Choroid plexus epithelial cell (primary cell): Measurements from ENCODE around the gene DHX8.

Source experiments
- DNase-seq: peaks from one replicate; pipeline ENCODE4 v3.0.0-alpha.2; 2010; ENCODE audit warnings: low read depth
- H3K4me3 ChIP-seq: 2 replicates; pipeline ENCODE4 v1.5.1; 2011; ENCODE audit warnings: low read depth, mild to moderate bottlenecking, control low read depth, low read length, moderate library complexity
- TF ChIP-seq, protein P1 (sequence below): conservative IDR thresholded peaks from 2 replicates; pipeline ENCODE4 v1.5.1; 2011; ENCODE audit warnings: low read depth, mild to moderate bottlenecking, control low read depth, inconsistent platforms, low read length, moderate library complexity

The DHX8 gene

DNA sequence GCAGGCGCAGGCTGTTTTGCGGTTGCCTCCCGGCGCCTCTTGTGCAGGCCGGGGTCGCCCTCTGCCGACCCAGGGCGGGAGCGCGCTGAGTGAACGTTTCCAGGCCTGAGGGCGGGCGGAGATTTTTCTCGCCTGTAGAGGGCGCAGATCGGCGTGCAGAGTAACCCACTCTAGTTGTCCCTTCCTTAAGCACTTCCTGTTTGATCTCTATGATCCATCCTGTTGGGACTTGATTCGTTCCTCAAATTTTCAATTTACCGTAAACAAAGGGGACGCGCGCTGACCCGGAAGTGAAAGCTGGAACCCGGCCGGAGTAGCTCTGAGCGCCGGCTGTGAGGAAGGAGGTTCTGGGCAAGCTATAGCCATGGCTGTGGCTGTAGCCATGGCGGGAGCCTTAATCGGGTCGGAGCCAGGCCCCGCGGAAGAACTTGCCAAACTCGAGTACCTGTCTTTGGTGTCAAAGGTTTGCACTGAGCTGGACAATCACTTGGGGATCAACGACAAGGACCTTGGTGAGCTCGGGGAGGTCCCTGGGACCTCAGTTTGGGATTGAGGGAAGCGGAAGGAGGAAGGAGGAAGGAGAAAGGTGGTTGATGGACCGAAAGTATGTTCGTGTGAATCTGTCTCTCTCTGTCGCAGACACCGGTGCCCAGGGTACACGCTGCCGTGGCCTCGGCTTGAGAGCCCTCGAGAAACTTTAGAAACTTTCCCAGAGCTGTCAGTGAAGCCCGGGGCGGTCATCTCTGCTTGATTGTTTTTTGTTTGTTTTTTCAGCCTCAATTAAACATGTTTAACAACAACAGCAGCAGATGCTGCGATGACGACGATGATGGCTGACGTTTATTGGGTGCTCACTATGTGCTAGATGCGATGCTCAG lies at the start of gene DHX8:
Gene DHX8, plus strand, starts transcription at position 302 of the 878 bp plus-strand sequence. Its CDS starts 63 bp downstream, at position 365.
- TF ChIP-seq, protein P1, sequence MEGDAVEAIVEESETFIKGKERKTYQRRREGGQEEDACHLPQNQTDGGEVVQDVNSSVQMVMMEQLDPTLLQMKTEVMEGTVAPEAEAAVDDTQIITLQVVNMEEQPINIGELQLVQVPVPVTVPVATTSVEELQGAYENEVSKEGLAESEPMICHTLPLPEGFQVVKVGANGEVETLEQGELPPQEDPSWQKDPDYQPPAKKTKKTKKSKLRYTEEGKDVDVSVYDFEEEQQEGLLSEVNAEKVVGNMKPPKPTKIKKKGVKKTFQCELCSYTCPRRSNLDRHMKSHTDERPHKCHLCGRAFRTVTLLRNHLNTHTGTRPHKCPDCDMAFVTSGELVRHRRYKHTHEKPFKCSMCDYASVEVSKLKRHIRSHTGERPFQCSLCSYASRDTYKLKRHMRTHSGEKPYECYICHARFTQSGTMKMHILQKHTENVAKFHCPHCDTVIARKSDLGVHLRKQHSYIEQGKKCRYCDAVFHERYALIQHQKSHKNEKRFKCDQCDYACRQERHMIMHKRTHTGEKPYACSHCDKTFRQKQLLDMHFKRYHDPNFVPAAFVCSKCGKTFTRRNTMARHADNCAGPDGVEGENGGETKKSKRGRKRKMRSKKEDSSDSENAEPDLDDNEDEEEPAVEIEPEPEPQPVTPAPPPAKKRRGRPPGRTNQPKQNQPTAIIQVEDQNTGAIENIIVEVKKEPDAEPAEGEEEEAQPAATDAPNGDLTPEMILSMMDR: peak; percentile 100
- DNase-seq: peak; percentile 99
- peak within 1 kb of the TSS; percentile 96 for H3K4me3 ChIP-seq

DNA sequence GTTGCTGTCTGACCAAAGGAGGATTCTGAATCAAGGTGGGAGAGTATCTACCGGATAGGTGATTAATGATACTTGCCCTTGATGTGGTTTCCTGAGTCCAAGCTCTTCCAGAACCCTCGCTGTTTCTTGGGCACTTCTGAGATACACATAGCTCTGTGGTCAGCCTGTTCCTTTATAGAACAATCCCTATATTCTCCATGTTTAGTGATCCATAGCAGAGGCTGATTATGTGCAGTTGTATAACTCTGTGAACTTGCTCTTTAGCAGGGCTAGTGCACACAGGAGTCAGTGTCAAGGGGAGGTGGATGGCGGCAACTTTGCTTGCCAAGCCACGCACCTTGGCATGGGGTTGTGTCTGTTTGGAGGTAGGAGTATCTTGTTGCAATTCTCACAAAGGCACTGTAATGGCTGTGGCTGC lies 48.9 kb upstream of the DHX8 start:
- no peak for DNase-seq
- TF ChIP-seq, protein P1: no peak
- no peak overlapping the region for H3K4me3 ChIP-seq

DNA sequence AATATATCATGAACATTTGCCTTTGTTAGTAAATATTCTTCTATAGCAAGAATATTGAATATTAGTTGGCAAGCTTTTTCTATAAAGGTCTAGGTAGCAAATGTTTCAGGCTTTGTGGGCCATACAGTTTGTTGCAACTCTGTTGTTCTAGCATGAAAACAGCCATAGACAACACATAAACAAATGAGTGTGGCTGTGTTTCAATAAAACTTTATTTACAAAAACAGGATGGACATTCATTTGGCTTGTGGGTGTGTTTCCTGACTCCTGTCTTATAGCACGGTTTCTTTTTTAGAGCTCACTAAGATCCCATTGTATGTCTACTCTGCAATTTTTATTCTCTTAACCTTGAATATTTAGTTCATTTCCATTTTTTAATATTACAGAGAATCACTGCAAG lies 46.0 kb upstream of the DHX8 start:
- TF ChIP-seq, protein P1: no peak
- DNase-seq: no peak
- H3K4me3 ChIP-seq: no peak overlapping the region

DNA sequence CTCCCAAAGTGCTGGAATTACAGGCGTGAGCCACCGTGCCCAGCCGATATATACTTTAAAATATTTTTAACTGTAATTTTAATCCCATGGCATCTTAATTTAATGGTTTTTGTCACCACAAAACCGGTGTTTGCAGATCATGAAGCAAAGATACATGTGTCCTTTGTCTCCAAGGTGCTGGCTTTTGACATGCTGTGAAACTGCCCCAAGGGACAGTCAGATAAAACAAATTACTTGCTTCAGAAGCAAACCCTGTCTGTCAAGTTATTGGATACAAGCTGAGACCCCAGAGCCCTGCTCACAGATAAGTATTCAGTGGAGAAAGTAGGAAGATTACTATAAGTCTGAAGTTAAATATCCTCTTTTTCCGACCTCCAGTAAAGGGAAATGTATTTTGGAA lies 45.1 kb upstream of the DHX8 start:
- no peak for DNase-seq
- TF ChIP-seq, protein P1: no peak
- no peak overlapping the region for H3K4me3 ChIP-seq

DNA sequence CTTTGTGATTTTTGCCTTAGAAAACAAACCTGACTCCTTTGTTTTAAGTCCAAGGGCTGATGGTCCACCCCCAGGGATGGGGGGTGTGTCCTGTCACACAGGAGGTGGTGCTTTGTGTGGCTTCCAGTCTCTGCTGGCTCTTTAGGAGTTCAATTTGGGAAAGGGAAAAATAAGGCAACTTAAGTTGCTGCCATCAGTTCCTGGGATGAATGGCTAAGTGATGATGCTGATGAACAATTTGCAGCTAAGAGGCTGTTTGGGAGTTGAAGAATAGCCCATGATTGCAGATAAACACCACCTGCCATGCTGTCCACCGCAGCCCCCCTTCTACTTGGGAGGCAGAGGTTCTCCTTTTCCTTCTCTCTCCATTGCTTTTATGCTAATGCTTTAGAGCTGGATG lies 44.7 kb upstream of the DHX8 start:
- TF ChIP-seq, protein P1: no peak
- H3K4me3 ChIP-seq: no peak overlapping the region
- no peak for DNase-seq

DNA sequence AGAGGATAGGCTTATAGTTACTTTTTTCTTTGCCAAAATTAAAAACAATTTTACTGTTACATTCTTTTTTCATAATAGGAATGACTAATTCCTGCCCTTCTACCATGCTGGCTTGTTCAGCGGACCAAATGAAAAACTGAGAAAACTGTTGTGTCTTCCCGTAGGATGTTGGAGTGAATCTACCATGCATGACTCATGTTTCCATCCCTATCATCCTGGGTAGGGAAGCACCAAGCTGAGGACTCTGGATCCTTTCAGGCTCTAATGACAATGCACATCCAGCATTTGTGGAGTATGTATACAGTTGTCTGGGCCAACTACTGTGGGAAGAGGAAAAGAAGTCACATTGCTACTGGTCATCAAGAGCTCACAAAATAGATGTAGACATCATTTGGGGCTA lies 41.1 kb upstream of the DHX8 start:
- no peak overlapping the region for H3K4me3 ChIP-seq
- TF ChIP-seq, protein P1: no peak
- DNase-seq: no peak

DNA sequence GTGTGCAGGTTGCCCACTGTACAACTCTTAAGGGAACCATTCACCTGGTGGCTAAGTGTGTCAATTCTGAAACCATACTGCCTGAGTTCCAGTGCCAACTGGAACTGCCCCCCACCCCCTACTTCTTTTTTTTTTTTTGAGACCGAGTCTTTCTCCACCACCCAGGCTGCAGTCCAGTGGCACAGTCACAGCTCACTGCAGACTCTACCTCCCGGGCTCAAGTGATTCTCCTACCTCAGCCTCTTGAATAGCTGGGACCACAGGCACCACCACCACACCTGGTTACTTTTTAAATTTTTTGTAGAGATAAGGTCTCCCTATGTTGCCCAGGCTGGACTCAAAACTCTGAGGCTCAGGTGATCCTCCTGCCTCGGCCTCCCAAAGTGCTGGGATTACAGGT lies 40.4 kb upstream of the DHX8 start:
- H3K4me3 ChIP-seq: no peak overlapping the region
- TF ChIP-seq, protein P1: no peak
- no peak for DNase-seq
